DOHH2 (cell line): ENCODE measurements around the gene KRT77.

Source experiments
- EZH2phosphoT487 ChIP-seq: fragments of 200-600 bp; sonication (generic); IDR thresholded peaks from 2 replicates; pipeline ENCODE4 v1.6.1; 2017; ENCODE audit warnings: borderline replicate concordance, mild to moderate bottlenecking, antibody characterized with exemption, low read length, moderate library complexity, mixed read lengths
- TF ChIP-seq, protein P1 (sequence below): fragments of 200-600 bp; sonication (generic); IDR thresholded peaks from one replicate; pipeline ENCODE4 v1.5.1; 2014; ENCODE audit warnings: antibody characterized with exemption, mild to moderate bottlenecking, low read depth, low read length; ENCODE audit not compliant: poor library complexity, severe bottlenecking

DNA sequence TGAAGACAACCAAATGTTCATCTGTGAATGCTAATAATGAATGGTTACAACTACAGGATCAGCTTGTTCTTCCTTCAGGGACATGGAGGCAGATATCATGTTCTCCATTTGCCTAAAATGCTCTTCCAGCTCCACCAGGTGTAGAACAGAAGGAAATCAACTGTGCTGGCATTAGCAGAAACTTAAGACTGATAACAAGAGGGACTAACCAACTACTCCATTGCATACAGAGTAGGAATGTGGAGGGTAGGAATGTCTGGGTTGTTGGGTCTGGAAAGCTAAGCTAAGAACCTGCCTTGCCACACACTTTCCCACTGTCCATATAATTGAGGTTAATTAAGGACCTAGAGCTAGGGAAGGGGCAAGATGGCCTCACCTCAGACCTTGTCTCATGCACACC lies 39.9 kb downstream of the KRT77 start:
- TF ChIP-seq, protein P1, sequence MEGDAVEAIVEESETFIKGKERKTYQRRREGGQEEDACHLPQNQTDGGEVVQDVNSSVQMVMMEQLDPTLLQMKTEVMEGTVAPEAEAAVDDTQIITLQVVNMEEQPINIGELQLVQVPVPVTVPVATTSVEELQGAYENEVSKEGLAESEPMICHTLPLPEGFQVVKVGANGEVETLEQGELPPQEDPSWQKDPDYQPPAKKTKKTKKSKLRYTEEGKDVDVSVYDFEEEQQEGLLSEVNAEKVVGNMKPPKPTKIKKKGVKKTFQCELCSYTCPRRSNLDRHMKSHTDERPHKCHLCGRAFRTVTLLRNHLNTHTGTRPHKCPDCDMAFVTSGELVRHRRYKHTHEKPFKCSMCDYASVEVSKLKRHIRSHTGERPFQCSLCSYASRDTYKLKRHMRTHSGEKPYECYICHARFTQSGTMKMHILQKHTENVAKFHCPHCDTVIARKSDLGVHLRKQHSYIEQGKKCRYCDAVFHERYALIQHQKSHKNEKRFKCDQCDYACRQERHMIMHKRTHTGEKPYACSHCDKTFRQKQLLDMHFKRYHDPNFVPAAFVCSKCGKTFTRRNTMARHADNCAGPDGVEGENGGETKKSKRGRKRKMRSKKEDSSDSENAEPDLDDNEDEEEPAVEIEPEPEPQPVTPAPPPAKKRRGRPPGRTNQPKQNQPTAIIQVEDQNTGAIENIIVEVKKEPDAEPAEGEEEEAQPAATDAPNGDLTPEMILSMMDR, result no peak
- TF ChIP-seq EZH2phosphoT487, result no peak
